ENCODE data around the gene PNP. TPM values are rescaled to one million over a fixed set of nuclear protein-coding genes. Genes with fewer than 3 reads are reported as not detected.

Gene PNP
- total RNA-seq, 1 donor from 2014 or later: 96.5 TPM

DNA sequence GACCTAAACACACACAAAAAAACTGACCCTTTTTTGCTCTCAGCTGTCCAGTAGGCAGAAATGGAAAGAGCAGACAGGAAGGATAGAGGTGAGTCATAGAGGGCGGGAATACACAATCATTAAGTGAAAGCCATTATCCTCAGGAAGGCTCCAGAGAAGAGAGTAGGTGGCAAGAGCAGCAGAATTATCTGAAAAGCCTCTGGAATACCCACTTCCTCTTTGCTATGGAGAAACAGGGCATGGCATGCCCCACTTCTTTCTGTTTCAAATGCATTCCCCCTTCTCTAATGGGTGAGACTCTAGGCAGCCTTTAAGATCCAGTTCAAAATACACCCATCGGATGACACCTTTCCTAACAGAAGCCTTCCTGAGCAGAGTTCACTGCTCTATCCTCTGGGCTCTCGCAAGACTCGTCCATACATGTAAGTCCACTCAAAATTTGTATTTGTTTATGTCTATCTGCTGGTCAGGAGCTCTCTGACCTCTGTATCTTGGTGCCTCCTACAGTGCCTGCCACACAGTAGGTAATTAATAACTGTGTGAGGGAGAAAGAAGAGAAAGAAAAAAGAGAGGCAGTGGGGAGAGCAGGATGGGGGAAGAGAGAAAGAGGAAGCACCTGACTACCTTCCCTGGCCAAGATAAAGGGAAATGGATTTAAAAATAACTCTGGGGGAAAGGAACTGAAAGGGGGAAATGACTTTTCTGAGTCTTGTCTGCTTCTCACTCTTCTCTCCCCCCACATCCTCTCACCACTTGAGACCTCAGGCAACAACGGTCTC lies 41.8 kb upstream of the PNP start:
- H3K4me3 ChIP-seq (ENCODE audit: low read depth, low read length): no peak overlapping the region
- TF ChIP-seq, protein P1, sequence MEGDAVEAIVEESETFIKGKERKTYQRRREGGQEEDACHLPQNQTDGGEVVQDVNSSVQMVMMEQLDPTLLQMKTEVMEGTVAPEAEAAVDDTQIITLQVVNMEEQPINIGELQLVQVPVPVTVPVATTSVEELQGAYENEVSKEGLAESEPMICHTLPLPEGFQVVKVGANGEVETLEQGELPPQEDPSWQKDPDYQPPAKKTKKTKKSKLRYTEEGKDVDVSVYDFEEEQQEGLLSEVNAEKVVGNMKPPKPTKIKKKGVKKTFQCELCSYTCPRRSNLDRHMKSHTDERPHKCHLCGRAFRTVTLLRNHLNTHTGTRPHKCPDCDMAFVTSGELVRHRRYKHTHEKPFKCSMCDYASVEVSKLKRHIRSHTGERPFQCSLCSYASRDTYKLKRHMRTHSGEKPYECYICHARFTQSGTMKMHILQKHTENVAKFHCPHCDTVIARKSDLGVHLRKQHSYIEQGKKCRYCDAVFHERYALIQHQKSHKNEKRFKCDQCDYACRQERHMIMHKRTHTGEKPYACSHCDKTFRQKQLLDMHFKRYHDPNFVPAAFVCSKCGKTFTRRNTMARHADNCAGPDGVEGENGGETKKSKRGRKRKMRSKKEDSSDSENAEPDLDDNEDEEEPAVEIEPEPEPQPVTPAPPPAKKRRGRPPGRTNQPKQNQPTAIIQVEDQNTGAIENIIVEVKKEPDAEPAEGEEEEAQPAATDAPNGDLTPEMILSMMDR (IDR thresholded peaks at IDR 0.05; ENCODE audit: insufficient read depth, low read length, poor library complexity, severe bottlenecking): no peak
- H3K27me3 ChIP-seq (ENCODE audit: control insufficient read depth, insufficient read depth, low read length): no peaks in the 10 kb centered on the region
- peak; percentile 26 for DNase-seq (ENCODE audit: low read depth)
- no peaks in the 10 kb centered on the region for H3K36me3 ChIP-seq (ENCODE audit: control insufficient read depth, insufficient read depth, low read length)

DNA sequence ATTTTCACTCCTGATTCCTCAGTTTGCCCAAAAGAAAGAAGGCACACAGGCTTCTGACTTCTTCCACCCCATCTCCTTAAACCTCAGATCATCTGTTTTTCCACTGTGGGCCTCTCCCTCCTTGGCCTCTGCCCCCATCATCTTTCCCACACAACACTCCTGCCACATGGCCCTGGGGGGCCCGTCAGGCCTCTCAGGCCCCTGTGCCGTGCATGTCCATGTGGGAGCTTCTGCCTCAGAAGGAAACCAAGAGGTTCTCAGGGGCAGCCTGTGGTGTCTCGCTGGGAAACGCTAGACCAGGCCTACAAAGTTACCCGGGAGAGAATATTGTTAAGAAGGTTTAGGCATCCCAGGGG lies 41.2 kb upstream of the PNP start:
- no peaks in the 10 kb centered on the region for H3K36me3 ChIP-seq (ENCODE audit: control insufficient read depth, insufficient read depth, low read length)
- H3K27me3 ChIP-seq (ENCODE audit: control insufficient read depth, insufficient read depth, low read length): no peaks in the 10 kb centered on the region
- no peak for DNase-seq (ENCODE audit: low read depth)
- TF ChIP-seq, protein P1 (IDR thresholded peaks at IDR 0.05; ENCODE audit: insufficient read depth, low read length, poor library complexity, severe bottlenecking): no peak
- H3K4me3 ChIP-seq (ENCODE audit: low read depth, low read length): no peak overlapping the region

DNA sequence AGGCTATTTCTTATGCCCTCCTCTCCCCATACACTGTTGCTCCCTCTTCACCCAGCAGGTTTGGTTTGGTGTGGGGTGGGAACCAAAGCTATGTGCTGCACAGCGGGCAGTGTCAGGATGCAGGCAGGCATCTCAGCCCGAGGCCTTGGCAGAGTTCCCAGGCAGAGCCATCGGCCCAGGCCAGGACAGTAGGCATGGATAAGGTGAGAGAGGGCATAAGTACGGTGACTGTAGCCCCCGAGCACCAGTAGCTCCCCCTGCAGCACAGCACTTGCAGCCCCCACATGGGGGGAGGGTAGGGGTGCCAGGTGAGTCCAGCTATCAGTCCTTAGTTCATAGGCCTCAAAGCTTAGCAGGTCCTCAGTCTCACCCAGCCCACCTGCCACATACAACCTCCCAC lies 40.4 kb upstream of the PNP start:
- TF ChIP-seq, protein P1 (IDR thresholded peaks at IDR 0.05; ENCODE audit: insufficient read depth, low read length, poor library complexity, severe bottlenecking): no peak
- H3K27me3 ChIP-seq (ENCODE audit: control insufficient read depth, insufficient read depth, low read length): no peaks in the 10 kb centered on the region
- no peaks in the 10 kb centered on the region for H3K36me3 ChIP-seq (ENCODE audit: control insufficient read depth, insufficient read depth, low read length)
- H3K4me3 ChIP-seq (ENCODE audit: low read depth, low read length): no peak overlapping the region
- DNase-seq (ENCODE audit: low read depth): no peak

DNA sequence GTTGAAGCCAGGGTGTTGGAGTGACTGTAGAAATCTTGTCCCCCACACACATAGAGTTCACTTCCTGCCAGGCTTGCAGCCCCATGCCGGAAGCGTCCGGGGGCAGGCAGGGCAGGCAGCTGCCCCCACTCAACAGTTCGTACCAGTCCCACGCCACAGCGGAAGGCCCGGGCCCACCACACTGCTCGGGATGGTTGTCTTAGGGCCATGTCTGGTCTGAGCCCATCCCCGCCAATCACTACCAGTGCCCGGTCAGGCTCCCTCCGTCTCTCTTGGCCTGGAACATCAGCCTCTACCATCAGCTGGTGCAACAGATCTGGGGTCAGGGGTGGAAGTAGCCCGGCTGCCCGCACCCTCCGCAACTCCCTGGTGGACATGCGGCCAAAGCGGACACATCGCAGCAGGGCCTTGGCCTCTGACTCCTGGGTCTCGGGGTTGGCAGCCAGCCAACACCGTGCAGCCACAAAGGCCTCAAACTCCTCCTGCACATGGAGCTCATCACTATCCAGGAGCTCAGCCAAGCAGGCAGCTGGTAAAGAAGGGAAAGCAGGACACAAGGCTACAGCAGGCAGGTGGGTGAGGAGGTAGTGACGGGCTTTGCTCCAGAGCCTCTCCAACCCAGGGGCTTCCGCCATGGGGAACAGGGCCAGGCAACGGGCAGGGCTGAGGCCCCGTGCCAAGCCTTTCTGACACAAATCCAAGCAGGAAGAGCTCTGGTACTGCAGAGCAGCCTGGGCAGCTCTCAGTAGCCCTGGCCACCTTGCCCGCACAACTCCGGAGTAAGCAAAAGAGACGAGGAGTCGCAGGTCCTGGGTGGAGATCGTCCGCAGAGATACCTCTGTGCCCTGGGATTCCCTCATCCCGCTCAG lies 39.2 kb upstream of the PNP start:
- peaks cover 1% of the 10 kb centered on the region for H3K27me3 ChIP-seq (ENCODE audit: control insufficient read depth, insufficient read depth, low read length)
- TF ChIP-seq, protein P1 (IDR thresholded peaks at IDR 0.05; ENCODE audit: insufficient read depth, low read length, poor library complexity, severe bottlenecking): no peak
- H3K4me3 ChIP-seq (ENCODE audit: low read depth, low read length): no peak overlapping the region
- H3K36me3 ChIP-seq (ENCODE audit: control insufficient read depth, insufficient read depth, low read length): no peaks in the 10 kb centered on the region
- DNase-seq (ENCODE audit: low read depth): no peak

DNA sequence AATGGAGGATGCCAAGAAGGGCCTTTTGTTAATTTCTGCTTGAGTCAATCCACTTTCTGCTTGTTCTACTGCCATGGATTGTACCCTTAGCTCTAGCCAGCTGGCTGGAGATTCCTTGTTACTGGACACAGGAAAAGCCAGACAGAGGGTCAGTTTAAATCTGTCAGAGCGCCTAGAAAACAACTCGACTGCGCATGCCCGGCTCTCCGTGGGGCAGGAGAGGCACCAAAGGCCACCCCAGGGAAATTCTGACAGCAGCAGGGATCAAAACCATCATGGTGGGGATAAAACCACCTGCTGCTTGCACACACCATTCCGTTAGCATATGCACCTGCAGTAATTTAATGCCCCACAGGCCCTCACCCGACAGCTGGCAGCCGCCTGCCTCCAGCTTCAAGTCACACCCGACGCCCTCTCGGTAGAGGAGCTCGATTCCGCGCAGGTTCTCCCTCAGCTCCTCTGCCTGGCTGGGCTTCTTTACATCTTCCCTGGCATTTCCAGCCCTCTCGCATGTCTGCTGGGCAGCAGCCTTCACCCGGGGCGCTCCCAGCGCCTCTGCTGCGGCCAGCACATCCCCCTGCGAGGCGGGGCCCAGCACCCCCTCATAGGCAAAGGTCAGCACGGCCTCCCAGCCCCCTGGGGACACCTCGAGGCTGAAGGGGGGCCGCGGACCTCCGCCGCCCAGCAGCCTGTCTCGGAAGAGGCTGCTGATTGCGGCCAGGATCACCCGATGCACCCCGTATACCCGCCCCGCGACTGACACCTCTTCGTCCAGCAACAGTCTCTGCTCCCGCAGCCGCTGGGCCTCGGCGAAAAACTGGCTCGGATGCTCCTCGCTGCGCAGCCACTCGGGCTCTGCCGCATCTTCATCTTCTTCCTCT lies 34.3 kb upstream of the PNP start:
- TF ChIP-seq, protein P1 (IDR thresholded peaks at IDR 0.05; ENCODE audit: insufficient read depth, low read length, poor library complexity, severe bottlenecking): no peak
- Histone ChIP-seq H3K4me3 (ENCODE audit: low read depth, low read length) (peak overlapping the region; percentile 16), H3K27me3 (ENCODE audit: control insufficient read depth, insufficient read depth, low read length) (peaks cover 8% of the 10 kb centered on the region), H3K36me3 (ENCODE audit: control insufficient read depth, insufficient read depth, low read length) (no peaks in the 10 kb centered on the region)
- DNase-seq (ENCODE audit: low read depth): no peak

All from kidney epithelial cell (primary cell).